ENCODE results near the gene CSHL1. TPM values are rescaled to one million over a fixed set of nuclear protein-coding genes. Genes with fewer than 3 reads are reported as not detected.

The CSHL1 gene
- total RNA-seq, 2 experiments from 2014 or later: not detected

GRCh38 chr17:63947711-63948330 lies 36.8 kb upstream of the CSHL1 start:
- no peak overlapping the region for H3K27ac Mint-ChIP-seq
- H3K36me3 Mint-ChIP-seq (ENCODE audit: low read depth): no peaks in the 10 kb centered on the region
- no peak overlapping the region for H3K4me3 Mint-ChIP-seq
- H3K4me1 Mint-ChIP-seq (ENCODE audit: low read depth): peaks cover 11% of the 10 kb centered on the region
- no peaks in the 10 kb centered on the region for H3K27me3 Mint-ChIP-seq (ENCODE audit: low read depth)
- DNase-seq: no peak
- CTCF ChIA-PET: interaction anchor here (1.1 to 3.0 kb wide), 6 partner anchors 11 to 81 kb away, joined by 3 to 76 read pairs (median 16); partner anchors contain the start of gene GH1
- intact Hi-C loops (cut with micrococcal nuclease): loop anchor here (5.0 kb wide), 1 partner anchor 44 kb away; no protein-coding TSS in a partner anchor
- H3K9me3 Mint-ChIP-seq: no peaks in the 10 kb centered on the region

- DNase-seq: peak; percentile 74
- Mint-ChIP-seq H3K36me3 (ENCODE audit: low read depth) (no peaks in the 10 kb centered on the region), H3K4me1 (ENCODE audit: low read depth) (peaks cover 8% of the 10 kb centered on the region), H3K4me3 (peak overlapping the region; percentile 28), H3K27ac (no peak overlapping the region), H3K9me3 (no peaks in the 10 kb centered on the region), H3K27me3 (ENCODE audit: low read depth) (no peaks in the 10 kb centered on the region)
- intact Hi-C loops (cut with micrococcal nuclease): loop anchor here (1.0 to 5.0 kb wide), 4 partner anchors 14 to 79 kb away; partner anchors contain the start of gene CD79B
- CTCF ChIA-PET: interaction anchor here (0.5 to 3.0 kb wide), 46 partner anchors 8 to 272 kb away, joined by 3 to 76 read pairs (median 4); partner anchors contain the start of genes CD79B, CSHL1, GH1 and ICAM2
Measured at GRCh38 chr17:63946440-63947363, 35.6 kb upstream of the CSHL1 start.

- no peak for DNase-seq
- H3K4me3 Mint-ChIP-seq: no peak overlapping the region
- no peaks in the 10 kb centered on the region for H3K36me3 Mint-ChIP-seq (ENCODE audit: low read depth)
- no peak overlapping the region for H3K27ac Mint-ChIP-seq
- peaks cover 8% of the 10 kb centered on the region for H3K4me1 Mint-ChIP-seq (ENCODE audit: low read depth)
- CTCF ChIA-PET: interaction anchor here (0.5 to 3.0 kb wide), 43 partner anchors 9 to 194 kb away, joined by 3 to 76 read pairs (median 5); partner anchors contain the start of genes CD79B, CSHL1, GH1 and ICAM2
- intact Hi-C loops (cut with micrococcal nuclease): loop anchor here (1.0 to 5.0 kb wide), 4 partner anchors 14 to 79 kb away; partner anchors contain the start of gene CD79B
- no peaks in the 10 kb centered on the region for H3K27me3 Mint-ChIP-seq (ENCODE audit: low read depth)
- no peaks in the 10 kb centered on the region for H3K9me3 Mint-ChIP-seq
Measured at GRCh38 chr17:63945784-63946439, 34.9 kb upstream of the CSHL1 start.

GRCh38 chr17:63944736-63945499 lies 33.9 kb upstream of the CSHL1 start:
- H3K4me1 Mint-ChIP-seq (ENCODE audit: low read depth): peaks cover 8% of the 10 kb centered on the region
- no peak overlapping the region for H3K4me3 Mint-ChIP-seq
- H3K36me3 Mint-ChIP-seq (ENCODE audit: low read depth): no peaks in the 10 kb centered on the region
- CTCF ChIA-PET: interaction anchor here (1.9 to 3.0 kb wide), 5 partner anchors 14 to 34 kb away, joined by 7 to 76 read pairs (median 21); partner anchors contain the start of genes CSHL1 and GH1
- DNase-seq: no peak
- no peaks in the 10 kb centered on the region for H3K9me3 Mint-ChIP-seq
- intact Hi-C loops (cut with micrococcal nuclease): loop anchor here (5.0 kb wide), 1 partner anchor 47 kb away; no protein-coding TSS in a partner anchor
- H3K27ac Mint-ChIP-seq: no peak overlapping the region
- no peaks in the 10 kb centered on the region for H3K27me3 Mint-ChIP-seq (ENCODE audit: low read depth)

GRCh38 chr17:63943745-63944144 lies 32.7 kb upstream of the CSHL1 start:
- no peak overlapping the region for H3K4me3 Mint-ChIP-seq
- H3K9me3 Mint-ChIP-seq: no peaks in the 10 kb centered on the region
- DNase-seq: no peak
- peaks cover 8% of the 10 kb centered on the region for H3K4me1 Mint-ChIP-seq (ENCODE audit: low read depth)
- CTCF ChIA-PET: no interaction called here
- no peak overlapping the region for H3K27ac Mint-ChIP-seq
- H3K27me3 Mint-ChIP-seq (ENCODE audit: low read depth): no peaks in the 10 kb centered on the region
- no peaks in the 10 kb centered on the region for H3K36me3 Mint-ChIP-seq (ENCODE audit: low read depth)
- intact Hi-C loops (cut with micrococcal nuclease): no loop called here

GRCh38 chr17:63942309-63942985 lies 31.4 kb upstream of the CSHL1 start:
- Mint-ChIP-seq H3K27ac (no peak overlapping the region), H3K27me3 (ENCODE audit: low read depth) (no peaks in the 10 kb centered on the region), H3K4me1 (ENCODE audit: low read depth) (peaks cover 8% of the 10 kb centered on the region), H3K9me3 (no peaks in the 10 kb centered on the region), H3K36me3 (ENCODE audit: low read depth) (no peaks in the 10 kb centered on the region), H3K4me3 (no peak overlapping the region)
- no peak for DNase-seq
- intact Hi-C loops (cut with micrococcal nuclease): no loop called here
- CTCF ChIA-PET: no interaction called here

- Mint-ChIP-seq H3K9me3 (no peaks in the 10 kb centered on the region), H3K4me1 (ENCODE audit: low read depth) (peaks cover 7% of the 10 kb centered on the region), H3K27me3 (ENCODE audit: low read depth) (no peaks in the 10 kb centered on the region), H3K36me3 (ENCODE audit: low read depth) (no peaks in the 10 kb centered on the region), H3K27ac (no peak overlapping the region), H3K4me3 (no peak overlapping the region)
- intact Hi-C loops (cut with micrococcal nuclease): no loop called here
- DNase-seq: no peak
- CTCF ChIA-PET: no interaction called here
Measured at GRCh38 chr17:63941751-63942150, 30.7 kb upstream of the CSHL1 start.

- H3K4me1 Mint-ChIP-seq (ENCODE audit: low read depth): peaks cover 2% of the 10 kb centered on the region
- DNase-seq: no peak
- intact Hi-C loops (cut with micrococcal nuclease): no loop called here
- H3K27me3 Mint-ChIP-seq (ENCODE audit: low read depth): no peaks in the 10 kb centered on the region
- no peak overlapping the region for H3K27ac Mint-ChIP-seq
- no peaks in the 10 kb centered on the region for H3K36me3 Mint-ChIP-seq (ENCODE audit: low read depth)
- CTCF ChIA-PET: no interaction called here
- no peaks in the 10 kb centered on the region for H3K9me3 Mint-ChIP-seq
- H3K4me3 Mint-ChIP-seq: no peak overlapping the region
Measured at GRCh38 chr17:63941162-63941561, 30.1 kb upstream of the CSHL1 start.

GRCh38 chr17:63940584-63940983 lies 29.5 kb upstream of the CSHL1 start:
- CTCF ChIA-PET: interaction anchor here (1.5 to 1.7 kb wide), 2 partner anchors 12 to 21 kb away, joined by 3 read pairs; no protein-coding TSS in a partner anchor
- DNase-seq: no peak
- Mint-ChIP-seq H3K27me3 (ENCODE audit: low read depth) (no peaks in the 10 kb centered on the region), H3K36me3 (ENCODE audit: low read depth) (no peaks in the 10 kb centered on the region), H3K4me3 (no peak overlapping the region), H3K4me1 (ENCODE audit: low read depth) (no peaks in the 10 kb centered on the region), H3K27ac (no peak overlapping the region), H3K9me3 (no peaks in the 10 kb centered on the region)
- intact Hi-C loops (cut with micrococcal nuclease): no loop called here

- CTCF ChIA-PET: interaction anchor here (1.5 to 1.7 kb wide), 2 partner anchors 11 to 21 kb away, joined by 3 read pairs; no protein-coding TSS in a partner anchor
- no peak overlapping the region for H3K27ac Mint-ChIP-seq
Measured at GRCh38 chr17:63939884-63940283, 28.8 kb upstream of the CSHL1 start.

GRCh38 chr17:63939401-63939800 lies 28.3 kb upstream of the CSHL1 start:
- no peaks in the 10 kb centered on the region for H3K36me3 Mint-ChIP-seq (ENCODE audit: low read depth)
- no peaks in the 10 kb centered on the region for H3K4me1 Mint-ChIP-seq (ENCODE audit: low read depth)
- CTCF ChIA-PET: interaction anchor here (0.6 to 1.7 kb wide), 3 partner anchors 11 to 483 kb away, joined by 3 to 5 read pairs (median 3); no protein-coding TSS in a partner anchor
- H3K9me3 Mint-ChIP-seq: no peaks in the 10 kb centered on the region
- intact Hi-C loops (cut with micrococcal nuclease): no loop called here
- no peak for DNase-seq
- no peaks in the 10 kb centered on the region for H3K27me3 Mint-ChIP-seq (ENCODE audit: low read depth)
- H3K27ac Mint-ChIP-seq: no peak overlapping the region
- H3K4me3 Mint-ChIP-seq: no peak overlapping the region

More at GRCh38 chr17:63939884-63940283, 28.8 kb upstream of the CSHL1 start:
- Mint-ChIP-seq H3K4me1 (ENCODE audit: low read depth) (no peaks in the 10 kb centered on the region), H3K4me3 (no peak overlapping the region), H3K27me3 (ENCODE audit: low read depth) (no peaks in the 10 kb centered on the region), H3K9me3 (no peaks in the 10 kb centered on the region), H3K36me3 (ENCODE audit: low read depth) (no peaks in the 10 kb centered on the region)
- DNase-seq: no peak
- intact Hi-C loops (cut with micrococcal nuclease): no loop called here
